ENCODE measurements around the gene AIP. TPM values are rescaled to one million over a fixed set of nuclear protein-coding genes. Genes with fewer than 3 reads are reported as not detected.
"Not testable (repeated sequence)": the region's sequence is repeated elsewhere in the genome, so short reads cannot be mapped to it uniquely, and the experiment has no call there.

Gene AIP
- total RNA-seq, 1 donor from 2014 or later = 43.6 TPM

GRCh38 chr11:67465530-67465929, 17.3 kb upstream of the AIP start:
- intact Hi-C loops (cut with DNase I); DNase-seq (ENCODE audit: low spot score): not testable (repeated sequence)

GRCh38 chr11:67466367-67466766, 16.5 kb upstream of the AIP start:
- intact Hi-C loops (cut with DNase I) = no loop called here
- DNase-seq (ENCODE audit: low spot score) = no peak

GRCh38 chr11:67466962-67467771, 15.7 kb upstream of the AIP start:
- intact Hi-C loops (cut with DNase I) = no loop called here
- DNase-seq (ENCODE audit: low spot score) = no peak

- intact Hi-C loops (cut with DNase I) = loop anchor here (2.0 kb wide), 3 partner anchors 39 to 77 kb away; partner anchors contain the start of genes RAD9A and RPS6KB2
- DNase-seq (ENCODE audit: low spot score) = no peak
Measured at GRCh38 chr11:67468056-67468455, 14.8 kb upstream of the AIP start.

GRCh38 chr11:67468456-67468758, 14.4 kb upstream of the AIP start:
- intact Hi-C loops (cut with DNase I) = loop anchor here (2.0 kb wide), 3 partner anchors 38 to 78 kb away; partner anchors contain the start of genes RAD9A and RPS6KB2
- DNase-seq (ENCODE audit: low spot score) = no peak

- intact Hi-C loops (cut with DNase I) = loop anchor here (1.0 to 2.0 kb wide), 4 partner anchors 38 to 78 kb away; partner anchors contain the start of genes PPP1CA, RAD9A and RPS6KB2
Measured at GRCh38 chr11:67468759-67469507, 13.9 kb upstream of the AIP start, which contains the start of gene TMEM134. TMEM134 (minus strand) TSS chr11:67469251; CDS start chr11:67469192, 59 bp downstream.

GRCh38 chr11:67469508-67469811, 13.4 kb upstream of the AIP start:
- intact Hi-C loops (cut with DNase I) = loop anchor here (1.0 to 2.0 kb wide), 4 partner anchors 37 to 79 kb away; partner anchors contain the start of genes PPP1CA, RAD9A and RPS6KB2
- DNase-seq (ENCODE audit: low spot score) = no peak

More at GRCh38 chr11:67468759-67469507, 13.9 kb upstream of the AIP start, which contains the start of gene TMEM134:
- DNase-seq (ENCODE audit: low spot score) = peak; percentile 98

GRCh38 chr11:67470337-67471002, 12.4 kb upstream of the AIP start:
- DNase-seq (ENCODE audit: low spot score) = no peak
- intact Hi-C loops (cut with DNase I) = no loop called here

GRCh38 chr11:67472882-67473281, 9.9 kb upstream of the AIP start:
- DNase-seq (ENCODE audit: low spot score) = no peak
- intact Hi-C loops (cut with DNase I) = no loop called here

- intact Hi-C loops (cut with DNase I); DNase-seq (ENCODE audit: low spot score): not testable (repeated sequence)
Measured at GRCh38 chr11:67476692-67477091, 6.1 kb upstream of the AIP start.

- DNase-seq (ENCODE audit: low spot score); intact Hi-C loops (cut with DNase I): not testable (repeated sequence)
Measured at GRCh38 chr11:67477344-67478050, 5.3 kb upstream of the AIP start.

- intact Hi-C loops (cut with DNase I) = no loop called here
- DNase-seq (ENCODE audit: low spot score) = no peak
Measured at GRCh38 chr11:67482275-67482826, 475 bp upstream of the AIP start.

GRCh38 chr11:67483831-67484665, 1.2 kb downstream of the AIP start:
- intact Hi-C loops (cut with DNase I) = loop anchor here (1.0 kb wide), 1 partner anchor 83 kb away; the partner anchor contains the start of gene PPP1CA
- DNase-seq (ENCODE audit: low spot score) = no peak

GRCh38 chr11:67484847-67485311, 2.1 kb downstream of the AIP start:
- no peak for DNase-seq (ENCODE audit: low spot score)
- intact Hi-C loops (cut with DNase I) = no loop called here

- intact Hi-C loops (cut with DNase I); DNase-seq (ENCODE audit: low spot score): not testable (repeated sequence)
Measured at GRCh38 chr11:67485873-67486361, 3.1 kb downstream of the AIP start.

GRCh38 chr11:67486481-67487195, 3.8 kb downstream of the AIP start:
- no peak for DNase-seq (ENCODE audit: low spot score)
- intact Hi-C loops (cut with DNase I) = no loop called here

GRCh38 chr11:67489203-67489884, 6.5 kb downstream of the AIP start:
- no peak for DNase-seq (ENCODE audit: low spot score)
- intact Hi-C loops (cut with DNase I) = no loop called here

Data from cardiac septum (tissue), 1 donor.